PFSK-1 (cell line): ENCODE results near the gene BRAF.

ENCODE experiments used
- POLR2AphosphoS5 ChIP-seq: IDR thresholded peaks from 2 replicates; pipeline ENCODE4 v1.6.1; 2012; ENCODE audit warnings: low read depth, mild to moderate bottlenecking, control low read depth, low read length, moderate library complexity
- TAF1 ChIP-seq: IDR thresholded peaks from 2 replicates; pipeline ENCODE4 v1.6.1; 2012; ENCODE audit warnings: low read length, control low read depth, borderline replicate concordance; ENCODE audit not compliant: insufficient read depth
- TF ChIP-seq, protein P1 (sequence below), 2 experiments: IDR thresholded peaks; 2 replicates each; pipeline versions ENCODE4 v1.6.1 to v1.8.0; 2011 to 2012; ENCODE audit warnings: low read depth in 2 of 2, low read length in 2 of 2, control low read depth in 1 of 2, inconsistent platforms in 1 of 2, mild to moderate bottlenecking in 1 of 2, moderate library complexity in 1 of 2; ENCODE audit not compliant: insufficient read depth in 1 of 2

DNA sequence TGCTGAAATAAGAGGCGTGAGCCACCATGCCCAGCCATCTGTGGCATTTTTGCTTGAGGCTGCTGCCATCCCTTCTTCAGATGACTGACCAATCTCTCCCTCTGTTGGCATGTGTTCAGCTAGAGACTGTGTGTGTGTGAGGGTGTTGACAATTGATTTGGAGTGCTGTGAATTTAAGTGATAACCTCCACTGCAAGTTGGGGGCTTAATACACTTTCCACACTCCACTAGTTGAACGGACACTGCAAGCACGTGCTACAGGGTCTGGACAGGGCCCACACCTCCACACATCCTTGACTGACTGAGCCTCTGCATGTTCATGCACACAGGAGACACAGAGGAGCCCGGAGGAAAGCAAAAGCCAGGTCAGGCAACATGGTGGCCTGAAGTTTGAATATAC, 51.3 kb downstream of the BRAF start:
- TF ChIP-seq POLR2AphosphoS5 (no peak), TAF1 (no peak)
- TF ChIP-seq, protein P1, sequence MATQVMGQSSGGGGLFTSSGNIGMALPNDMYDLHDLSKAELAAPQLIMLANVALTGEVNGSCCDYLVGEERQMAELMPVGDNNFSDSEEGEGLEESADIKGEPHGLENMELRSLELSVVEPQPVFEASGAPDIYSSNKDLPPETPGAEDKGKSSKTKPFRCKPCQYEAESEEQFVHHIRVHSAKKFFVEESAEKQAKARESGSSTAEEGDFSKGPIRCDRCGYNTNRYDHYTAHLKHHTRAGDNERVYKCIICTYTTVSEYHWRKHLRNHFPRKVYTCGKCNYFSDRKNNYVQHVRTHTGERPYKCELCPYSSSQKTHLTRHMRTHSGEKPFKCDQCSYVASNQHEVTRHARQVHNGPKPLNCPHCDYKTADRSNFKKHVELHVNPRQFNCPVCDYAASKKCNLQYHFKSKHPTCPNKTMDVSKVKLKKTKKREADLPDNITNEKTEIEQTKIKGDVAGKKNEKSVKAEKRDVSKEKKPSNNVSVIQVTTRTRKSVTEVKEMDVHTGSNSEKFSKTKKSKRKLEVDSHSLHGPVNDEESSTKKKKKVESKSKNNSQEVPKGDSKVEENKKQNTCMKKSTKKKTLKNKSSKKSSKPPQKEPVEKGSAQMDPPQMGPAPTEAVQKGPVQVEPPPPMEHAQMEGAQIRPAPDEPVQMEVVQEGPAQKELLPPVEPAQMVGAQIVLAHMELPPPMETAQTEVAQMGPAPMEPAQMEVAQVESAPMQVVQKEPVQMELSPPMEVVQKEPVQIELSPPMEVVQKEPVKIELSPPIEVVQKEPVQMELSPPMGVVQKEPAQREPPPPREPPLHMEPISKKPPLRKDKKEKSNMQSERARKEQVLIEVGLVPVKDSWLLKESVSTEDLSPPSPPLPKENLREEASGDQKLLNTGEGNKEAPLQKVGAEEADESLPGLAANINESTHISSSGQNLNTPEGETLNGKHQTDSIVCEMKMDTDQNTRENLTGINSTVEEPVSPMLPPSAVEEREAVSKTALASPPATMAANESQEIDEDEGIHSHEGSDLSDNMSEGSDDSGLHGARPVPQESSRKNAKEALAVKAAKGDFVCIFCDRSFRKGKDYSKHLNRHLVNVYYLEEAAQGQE (IDR thresholded peaks at IDR 0.05; ENCODE audit: insufficient read depth in 1 of 2, low read depth in 2 of 2, low read length in 2 of 2) = no peak
